GM12878 (cell line): ENCODE measurements around the gene FBXO39. TPM values are rescaled to one million over a fixed set of nuclear protein-coding genes. Genes with fewer than 3 reads are reported as not detected.
A peak's percentile ranks its signal among the peaks of the same experiment; 100 is the strongest.
"Not testable (repeated sequence)": the region's sequence is repeated elsewhere in the genome, so short reads cannot be mapped to it uniquely, and the experiment has no call there.

ENCODE experiments used
- ATAC-seq: fragments of 200-7000 bp; cut with Tn5 transposase; 3 replicates; pipeline ENCODE4 v1.9.1; 2020; ENCODE audit warnings: mild to moderate bottlenecking, moderate library complexity
- BruUV-seq: library from RNA; stranded (reverse); fragments of 400-500 nt; replicated peaks from 2 replicates; lab custom pipeline; 2021; lab: Mats Ljungman, UMichigan
- CTCF ChIA-PET: fragments of 300-600 bp; sonication (Branson Sonifier 250); formaldehyde crosslinking; extraction: SDS; loops from one replicate; lab custom pipeline; 2021; ENCODE audit warnings: inconsistent platforms; lab: Yijun Ruan, JAX
- POLR2A ChIA-PET: fragments of 350-600 bp; formaldehyde crosslinking; extraction: SDS; loops from one replicate; lab custom pipeline; 2021; ENCODE audit warnings: inconsistent platforms; lab: Charles Lee
- RAD21 ChIA-PET: fragments of 300-600 bp; sonication (Branson Sonifier 250); formaldehyde crosslinking; loops from one replicate; lab custom pipeline; 2023; ENCODE audit warnings: antibody characterized with exemption; ENCODE audit not compliant: unreplicated experiment; lab: Charles Lee
- SMC1A ChIA-PET: fragments of 300-600 bp; sonication (Branson Sonifier 250); formaldehyde crosslinking; loops from one replicate; lab custom pipeline; 2023; ENCODE audit not compliant: unreplicated experiment, uncharacterized antibody; lab: Charles Lee
- DNase-seq: peaks from one replicate; pipeline ENCODE4 v3.0.0-alpha.2; 2011; ENCODE audit warnings: low read depth, low spot score
- FAIRE-seq: peaks from 3 replicates; lab custom pipeline; 2011; peaks lifted over from hg19 to GRCh38; lab: Jason Lieb, UNC
- H2AFZ ChIP-seq: 2 replicates; pipeline ENCODE4 v1.6.0; 2011; ENCODE audit warnings: low read depth, low read length, control low read depth; ENCODE audit not compliant: control insufficient read depth
- H3K27ac ChIP-seq: 2 replicates; pipeline ENCODE4 v1.5.1; 2011; ENCODE audit warnings: control low read depth; ENCODE audit not compliant: control insufficient read depth, insufficient read depth
- H3K27me3 ChIP-seq, 2 experiments: replicated peaks in 1 of 2; 2 replicates each; pipeline versions ENCODE4 v1.6.0 to v1.6.1; 2011; ENCODE audit warnings: low read length in 1 of 2; ENCODE audit not compliant: control insufficient read depth in 2 of 2, insufficient read depth in 2 of 2
- H3K36me3 ChIP-seq, 2 experiments: 2 replicates each; pipeline ENCODE4 v1.5.1; 2011; ENCODE audit warnings: low read length in 1 of 2; ENCODE audit not compliant: control insufficient read depth in 2 of 2, insufficient read depth in 2 of 2
- H3K4me1 ChIP-seq: 2 replicates; pipeline ENCODE4 v1.6.1; 2011; ENCODE audit warnings: mild to moderate bottlenecking, low read length, moderate library complexity, mixed read lengths; ENCODE audit not compliant: control insufficient read depth, insufficient read depth
- H3K4me2 ChIP-seq: 2 replicates; pipeline ENCODE4 v1.6.0; 2011; ENCODE audit warnings: control low read depth; ENCODE audit not compliant: control insufficient read depth, insufficient read depth
- H3K4me3 ChIP-seq: fragments of 200-600 bp; sonication (generic); 2 replicates; pipeline ENCODE4 v1.5.1; 2016
- H3K79me2 ChIP-seq: 2 replicates; pipeline ENCODE4 v1.6.0; 2011; ENCODE audit warnings: low read length; ENCODE audit not compliant: control insufficient read depth, insufficient read depth
- H3K9ac ChIP-seq: 2 replicates; pipeline ENCODE4 v1.8.0; 2011; ENCODE audit warnings: low read length, control low read depth, mixed read lengths; ENCODE audit not compliant: control insufficient read depth, insufficient read depth
- H3K9me3 ChIP-seq: replicated peaks from 3 replicates; pipeline ENCODE4 v1.5.1; 2011; ENCODE audit warnings: mild to moderate bottlenecking, low read length; ENCODE audit not compliant: control insufficient read depth, insufficient read depth
- H4K20me1 ChIP-seq: 2 replicates; pipeline ENCODE4 v1.6.0; 2011; ENCODE audit not compliant: control insufficient read depth, insufficient read depth
- BCL3 ChIP-seq: IDR thresholded peaks from 2 replicates; pipeline ENCODE4 v1.6.1; 2011; ENCODE audit warnings: borderline replicate concordance, low read depth, mild to moderate bottlenecking, moderate library complexity, low read length; ENCODE audit not compliant: insufficient read depth, poor library complexity, severe bottlenecking
- SMAD5 ChIP-seq: IDR thresholded peaks from 2 replicates; pipeline ENCODE4 v1.6.1; 2016; ENCODE audit warnings: antibody characterized with exemption, low read depth
- WGBS: methylation state at CpG from one replicate; pipeline ENCODE4 v1.1.6; 2016; ENCODE audit warnings: low lambda C conversion rate; ENCODE audit not compliant: insufficient replicate concordance, insufficient coverage; ENCODE audit errors: missing lambda C conversion rate; 5-methylcytosine and 5-hydroxymethylcytosine counted together
- in situ Hi-C: fragments of 300-500 bp; cut with MboI; formaldehyde crosslinking; loops from 9 replicates; pipeline ENCODE4 v1.14.3; 2018; ENCODE audit warnings: mixed read lengths
- intact Hi-C: fragments of 100-400 bp; cut with micrococcal nuclease; formaldehyde crosslinking; loops from one replicate; pipeline ENCODE4 v1.14.2; 2022; ENCODE audit not compliant: unreplicated experiment
- polyA plus RNA-seq, 11 experiments: library from polyadenylated mRNA; depleted of rRNA in 4 of 11; unstranded in 6 of 11; stranded (reverse) in 5 of 11; fragments of >200 nt; fragmentation: Nextera tagmentation in 4 of 11; fragmentation: Illumina TruSeq in 1 of 11; extraction: Ambion mirVana in 4 of 11; extraction: Trizol in 1 of 11; gene quantifications; 1 replicate in 1 of 11; 2 replicates in 10 of 11; pipeline versions ENCODE4 v1.2.1 to v1.2.3, GENCODE V29; 2011 to 2016; ENCODE audit warnings: inconsistent platforms in 2 of 11, missing spikeins in 2 of 11, low read depth in 1 of 11
- total RNA-seq, 4 experiments: library from RNA; depleted of rRNA in 3 of 4; stranded (reverse); fragments of >200 nt in 3 of 4; fragmentation: Illumina TruSeq in 1 of 4; extraction: Trizol in 1 of 4; gene quantifications; 2 replicates each; pipeline versions ENCODE4 v1.2.1 to v1.2.3, GENCODE V29; 2013 to 2021
- TF ChIP-seq, protein P1 (sequence below): fragments of 450-650 bp; IDR thresholded peaks from 2 replicates; pipeline ENCODE4 v1.6.1; 2014; ENCODE audit warnings: mild to moderate bottlenecking

The FBXO39 gene
- total and polyA plus RNA-seq, 10 of the 15 experiments (the other 5 are each of a cell fraction or from before 2014, with no cell fraction given), result 0.05 to 0.62 (median 0.16) TPM; not detected in 6

DNA sequence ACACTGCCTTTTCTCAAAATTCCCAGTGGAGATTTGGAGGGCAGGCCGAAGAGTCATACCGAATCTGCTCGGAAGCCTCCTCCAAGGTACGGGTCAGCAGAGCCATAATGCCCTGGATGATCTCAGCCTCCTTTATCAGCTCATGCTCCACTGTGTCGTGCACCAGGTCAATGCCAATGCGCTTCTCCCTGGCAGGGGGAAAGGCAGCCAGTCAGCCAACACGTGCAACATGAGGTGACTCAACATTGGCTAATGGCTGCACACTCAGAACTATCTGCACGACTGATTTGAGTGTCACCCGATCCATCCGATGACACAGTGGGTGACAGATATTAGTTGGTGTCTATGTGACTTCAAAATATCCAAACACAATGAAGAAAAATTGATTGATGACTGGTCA is 39.8 kb downstream of the FBXO39 start:
- FAIRE-seq, result no peak
- Histone ChIP-seq H3K79me2 (no peaks in the 10 kb centered on the region), H4K20me1 (no peaks in the 10 kb centered on the region), H3K4me1 (no peaks in the 10 kb centered on the region), H3K36me3 (no peaks in the 10 kb centered on the region), H3K9me3 (no peaks in the 10 kb centered on the region; the same call in 2 of the 3 replicates), H3K4me2 (no peak overlapping the region), H3K4me3 (no peak overlapping the region), H3K27me3 (no peaks in the 10 kb centered on the region; a peak in 1 of 4 replicates), H3K27ac (no peak overlapping the region), H2AFZ (no peak overlapping the region), H3K9ac (no peak overlapping the region)
- RAD21 ChIA-PET, result no interaction called here
- POLR2A ChIA-PET, result no interaction called here
- in situ Hi-C loops (no loop called here), intact Hi-C loops (no loop called here)
- CTCF ChIA-PET, result no interaction called here
- peak; percentile 86 for TF ChIP-seq BCL3
- TF ChIP-seq SMAD5, result no peak
- TF ChIP-seq, protein P1, sequence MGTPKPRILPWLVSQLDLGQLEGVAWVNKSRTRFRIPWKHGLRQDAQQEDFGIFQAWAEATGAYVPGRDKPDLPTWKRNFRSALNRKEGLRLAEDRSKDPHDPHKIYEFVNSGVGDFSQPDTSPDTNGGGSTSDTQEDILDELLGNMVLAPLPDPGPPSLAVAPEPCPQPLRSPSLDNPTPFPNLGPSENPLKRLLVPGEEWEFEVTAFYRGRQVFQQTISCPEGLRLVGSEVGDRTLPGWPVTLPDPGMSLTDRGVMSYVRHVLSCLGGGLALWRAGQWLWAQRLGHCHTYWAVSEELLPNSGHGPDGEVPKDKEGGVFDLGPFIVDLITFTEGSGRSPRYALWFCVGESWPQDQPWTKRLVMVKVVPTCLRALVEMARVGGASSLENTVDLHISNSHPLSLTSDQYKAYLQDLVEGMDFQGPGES, result no peak
- SMC1A ChIA-PET, result no interaction called here
- 71% methylated on average over 10 of the region's 10 CpGs for WGBS
- no TSS peak for BruUV-seq
- no peak for DNase-seq
- ATAC-seq, result no peak

DNA sequence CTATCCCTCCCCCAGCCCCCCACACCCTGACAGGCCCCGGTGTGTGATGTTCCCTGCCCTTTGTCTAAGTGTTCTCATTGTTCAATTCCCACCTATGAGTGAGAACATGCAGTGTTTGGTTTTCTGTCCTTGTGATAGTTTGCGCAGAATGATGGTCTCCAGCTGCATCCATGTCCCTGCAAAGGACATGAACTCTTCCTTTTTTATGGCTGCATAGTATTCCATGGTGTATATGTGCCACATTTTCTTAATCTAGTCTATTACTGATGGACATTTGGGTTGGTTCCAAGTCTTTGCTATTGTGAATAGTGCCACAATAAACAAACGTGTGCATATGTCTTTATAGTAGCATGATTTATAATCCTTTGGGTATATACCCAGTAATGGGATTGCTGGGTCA is 40.4 kb downstream of the FBXO39 start:
- SMC1A ChIA-PET, H3K36me3 ChIP-seq, CTCF ChIA-PET, BruUV-seq, in situ Hi-C loops, POLR2A ChIA-PET, RAD21 ChIA-PET, intact Hi-C loops, H3K9me3 ChIP-seq, H3K4me3 ChIP-seq, DNase-seq, ATAC-seq, H4K20me1 ChIP-seq, H2AFZ ChIP-seq, FAIRE-seq, H3K4me2 ChIP-seq, H3K79me2 ChIP-seq, H3K9ac ChIP-seq, H3K27me3 ChIP-seq, H3K4me1 ChIP-seq, H3K27ac ChIP-seq: not testable (repeated sequence)
- 11% methylated on average over 3 of the region's 3 CpGs for WGBS
